Caco-2 (cell line): ENCODE measurements around the gene PCSK9. TPM values are rescaled to one million over a fixed set of nuclear protein-coding genes. Genes with fewer than 3 reads are reported as not detected.

Experiments used
- Bru-seq: library from RNA; stranded (reverse); fragments of 400-500 nt; gene quantifications from one replicate; lab custom pipeline; 2021; lab: Mats Ljungman, UMichigan
- BruChase-seq, 2 experiments: library from RNA; stranded (reverse); fragments of 400-500 nt; gene quantifications; one replicate each; lab custom pipeline; 2021; lab: Mats Ljungman, UMichigan
- BruUV-seq: library from RNA; stranded (reverse); fragments of 400-500 nt; replicated peaks from 2 replicates; lab custom pipeline; 2021; lab: Mats Ljungman, UMichigan
- CTCF ChIA-PET: fragments of 300-600 bp; sonication (Branson Sonifier 250); formaldehyde crosslinking; loops from one replicate; lab custom pipeline; 2022; ENCODE audit warnings: antibody characterized with exemption; lab: Charles Lee
- POLR2A ChIA-PET: fragments of 300-600 bp; sonication (Branson Sonifier 250); formaldehyde crosslinking; loops from one replicate; lab custom pipeline; 2022; ENCODE audit warnings: antibody characterized with exemption; lab: Charles Lee
- DNase-seq, 2 experiments: peaks; one replicate each; pipeline versions ENCODE4 v3.0.0 to v3.0.0-alpha.2; 2020 to 2022
- H3K27me3 ChIP-seq: replicated peaks from 2 replicates; pipeline ENCODE4 v1.6.0; 2011; ENCODE audit warnings: low read length; ENCODE audit not compliant: control insufficient read depth, insufficient read depth
- H3K36me3 ChIP-seq: 2 replicates; pipeline ENCODE4 v1.5.1; 2011; ENCODE audit warnings: low read length; ENCODE audit not compliant: control insufficient read depth, insufficient read depth
- H3K4me1 ChIP-seq: fragments of 250-450 bp; sonication (Bioruptor Pico); 2 replicates; pipeline ENCODE4 v1.5.1; 2020; ENCODE audit warnings: mild to moderate bottlenecking
- H3K4me3 ChIP-seq: 2 replicates; pipeline ENCODE4 v1.5.1; 2011; ENCODE audit warnings: low read depth, mild to moderate bottlenecking, control low read depth, low read length
- H3K9me3 ChIP-seq: fragments of 250-450 bp; sonication (Bioruptor Pico); 2 replicates; pipeline ENCODE4 v1.5.1; 2020; ENCODE audit warnings: mild to moderate bottlenecking, moderate library complexity
- H3K27ac Mint-ChIP-seq: one replicate; pipeline ENCODE4 v1.8.0; 2022; ENCODE audit warnings: mixed read lengths; ENCODE audit not compliant: unreplicated experiment
- H3K27me3 Mint-ChIP-seq: one replicate; pipeline ENCODE4 v1.8.0; 2022; ENCODE audit warnings: mixed read lengths; ENCODE audit not compliant: insufficient read depth, unreplicated experiment
- H3K36me3 Mint-ChIP-seq: one replicate; pipeline ENCODE4 v1.8.0; 2022; ENCODE audit warnings: mild to moderate bottlenecking, mixed read lengths; ENCODE audit not compliant: insufficient read depth, unreplicated experiment
- H3K4me1 Mint-ChIP-seq: one replicate; pipeline ENCODE4 v1.8.0; 2022; ENCODE audit warnings: low read depth, mixed read lengths; ENCODE audit not compliant: unreplicated experiment
- H3K4me3 Mint-ChIP-seq: one replicate; pipeline ENCODE4 v1.8.0; 2022; ENCODE audit warnings: mild to moderate bottlenecking, moderate library complexity, mixed read lengths; ENCODE audit not compliant: unreplicated experiment
- H3K9me3 Mint-ChIP-seq: one replicate; pipeline ENCODE4 v1.8.0; 2022; ENCODE audit warnings: mixed read lengths; ENCODE audit not compliant: unreplicated experiment
- intact Hi-C: fragments of 100-400 bp; cut with micrococcal nuclease; formaldehyde crosslinking; loops from one replicate; pipeline ENCODE4 v1.10.0; 2022; ENCODE audit not compliant: unreplicated experiment
- long read RNA-seq: library from polyadenylated mRNA; stranded (forward); transcript quantifications from one replicate; pipeline ENCODE4 v2.0.0, GENCODE V29; 2022
- total RNA-seq: library from RNA; stranded (reverse); gene quantifications from 2 replicates; pipeline ENCODE4 v1.2.3, GENCODE V29; 2022
- TF ChIP-seq, protein P1 (sequence below), 2 experiments: fragments of 200-600 bp in 1 of 2; IDR thresholded peaks; 1 replicate in 1 of 2; 2 replicates in 1 of 2; pipeline versions ENCODE4 v1.5.1 to v1.8.0; 2011 to 2022; ENCODE audit warnings: antibody characterized with exemption in 1 of 2, control low read depth in 1 of 2, inconsistent platforms in 1 of 2, low read depth in 1 of 2, low read length in 1 of 2, mild to moderate bottlenecking in 1 of 2, moderate library complexity in 1 of 2; ENCODE audit not compliant: insufficient read depth in 1 of 2, severe bottlenecking in 1 of 2, unreplicated experiment in 1 of 2

The PCSK9 gene
- total RNA-seq (29.4 and 31.2 TPM in 2 replicates), Bru-seq, nascent RNA (percentile 68 among the genes with signal in this experiment), BruChase-seq, experiment 1, labeled RNA remaining after a 2-hour chase (percentile 72 among the genes with signal in this experiment), BruChase-seq, experiment 2, labeled RNA remaining after a 6-hour chase (percentile 69 among the genes with signal in this experiment)
- long read RNA-seq, transcript PCSK9-201 (12 exons, 3,637 nt) = major isoform, 17 of 32 reads
- long read RNA-seq, partial matches to known transcripts = 13 of 32 reads
- long read RNA-seq, other reads (novel, unspliced or antisense) = 2 of 32 reads

DNA sequence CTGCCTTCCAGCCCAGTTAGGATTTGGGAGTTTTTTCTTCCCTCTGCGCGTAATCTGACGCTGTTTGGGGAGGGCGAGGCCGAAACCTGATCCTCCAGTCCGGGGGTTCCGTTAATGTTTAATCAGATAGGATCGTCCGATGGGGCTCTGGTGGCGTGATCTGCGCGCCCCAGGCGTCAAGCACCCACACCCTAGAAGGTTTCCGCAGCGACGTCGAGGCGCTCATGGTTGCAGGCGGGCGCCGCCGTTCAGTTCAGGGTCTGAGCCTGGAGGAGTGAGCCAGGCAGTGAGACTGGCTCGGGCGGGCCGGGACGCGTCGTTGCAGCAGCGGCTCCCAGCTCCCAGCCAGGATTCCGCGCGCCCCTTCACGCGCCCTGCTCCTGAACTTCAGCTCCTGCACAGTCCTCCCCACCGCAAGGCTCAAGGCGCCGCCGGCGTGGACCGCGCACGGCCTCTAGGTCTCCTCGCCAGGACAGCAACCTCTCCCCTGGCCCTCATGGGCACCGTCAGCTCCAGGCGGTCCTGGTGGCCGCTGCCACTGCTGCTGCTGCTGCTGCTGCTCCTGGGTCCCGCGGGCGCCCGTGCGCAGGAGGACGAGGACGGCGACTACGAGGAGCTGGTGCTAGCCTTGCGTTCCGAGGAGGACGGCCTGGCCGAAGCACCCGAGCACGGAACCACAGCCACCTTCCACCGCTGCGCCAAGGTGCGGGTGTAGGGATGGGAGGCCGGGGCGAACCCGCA, at the start of gene PCSK9:
TSS of gene PCSK9 (plus strand) at position 207 of the 741 bp plus-strand sequence. CDS start at position 497, 290 bp downstream.
- TSS peak; percentile 19 for BruUV-seq
- POLR2A ChIA-PET = no interaction called here
- no peaks in the 10 kb centered on the region for H3K27me3 ChIP-seq
- no peaks in the 10 kb centered on the region for H3K27me3 Mint-ChIP-seq
- H3K4me1 ChIP-seq = peaks cover 9% of the 10 kb centered on the region
- peak within 1 kb of the TSS; percentile 95 for H3K4me3 Mint-ChIP-seq
- TF ChIP-seq, protein P1, sequence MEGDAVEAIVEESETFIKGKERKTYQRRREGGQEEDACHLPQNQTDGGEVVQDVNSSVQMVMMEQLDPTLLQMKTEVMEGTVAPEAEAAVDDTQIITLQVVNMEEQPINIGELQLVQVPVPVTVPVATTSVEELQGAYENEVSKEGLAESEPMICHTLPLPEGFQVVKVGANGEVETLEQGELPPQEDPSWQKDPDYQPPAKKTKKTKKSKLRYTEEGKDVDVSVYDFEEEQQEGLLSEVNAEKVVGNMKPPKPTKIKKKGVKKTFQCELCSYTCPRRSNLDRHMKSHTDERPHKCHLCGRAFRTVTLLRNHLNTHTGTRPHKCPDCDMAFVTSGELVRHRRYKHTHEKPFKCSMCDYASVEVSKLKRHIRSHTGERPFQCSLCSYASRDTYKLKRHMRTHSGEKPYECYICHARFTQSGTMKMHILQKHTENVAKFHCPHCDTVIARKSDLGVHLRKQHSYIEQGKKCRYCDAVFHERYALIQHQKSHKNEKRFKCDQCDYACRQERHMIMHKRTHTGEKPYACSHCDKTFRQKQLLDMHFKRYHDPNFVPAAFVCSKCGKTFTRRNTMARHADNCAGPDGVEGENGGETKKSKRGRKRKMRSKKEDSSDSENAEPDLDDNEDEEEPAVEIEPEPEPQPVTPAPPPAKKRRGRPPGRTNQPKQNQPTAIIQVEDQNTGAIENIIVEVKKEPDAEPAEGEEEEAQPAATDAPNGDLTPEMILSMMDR (IDR thresholded peaks at IDR 0.05; ENCODE audit: insufficient read depth in 1 of 2, low read depth in 1 of 2, low read length in 1 of 2, severe bottlenecking in 1 of 2, unreplicated experiment in 1 of 2) = no peak
- peaks cover 12% of the 10 kb centered on the region for H3K36me3 Mint-ChIP-seq
- peaks cover 13% of the 10 kb centered on the region for H3K4me1 Mint-ChIP-seq
- no peaks in the 10 kb centered on the region for H3K9me3 Mint-ChIP-seq
- DNase-seq = peak; percentile 82 to 85
- H3K36me3 ChIP-seq = peaks cover 1% of the 10 kb centered on the region; the same call in 1 of the 2 replicates
- intact Hi-C loops = no loop called here
- peak within 1 kb of the TSS; percentile 72 for H3K27ac Mint-ChIP-seq
- CTCF ChIA-PET = no interaction called here
- peak within 1 kb of the TSS; percentile 96 for H3K4me3 ChIP-seq
- no peaks in the 10 kb centered on the region for H3K9me3 ChIP-seq

DNA sequence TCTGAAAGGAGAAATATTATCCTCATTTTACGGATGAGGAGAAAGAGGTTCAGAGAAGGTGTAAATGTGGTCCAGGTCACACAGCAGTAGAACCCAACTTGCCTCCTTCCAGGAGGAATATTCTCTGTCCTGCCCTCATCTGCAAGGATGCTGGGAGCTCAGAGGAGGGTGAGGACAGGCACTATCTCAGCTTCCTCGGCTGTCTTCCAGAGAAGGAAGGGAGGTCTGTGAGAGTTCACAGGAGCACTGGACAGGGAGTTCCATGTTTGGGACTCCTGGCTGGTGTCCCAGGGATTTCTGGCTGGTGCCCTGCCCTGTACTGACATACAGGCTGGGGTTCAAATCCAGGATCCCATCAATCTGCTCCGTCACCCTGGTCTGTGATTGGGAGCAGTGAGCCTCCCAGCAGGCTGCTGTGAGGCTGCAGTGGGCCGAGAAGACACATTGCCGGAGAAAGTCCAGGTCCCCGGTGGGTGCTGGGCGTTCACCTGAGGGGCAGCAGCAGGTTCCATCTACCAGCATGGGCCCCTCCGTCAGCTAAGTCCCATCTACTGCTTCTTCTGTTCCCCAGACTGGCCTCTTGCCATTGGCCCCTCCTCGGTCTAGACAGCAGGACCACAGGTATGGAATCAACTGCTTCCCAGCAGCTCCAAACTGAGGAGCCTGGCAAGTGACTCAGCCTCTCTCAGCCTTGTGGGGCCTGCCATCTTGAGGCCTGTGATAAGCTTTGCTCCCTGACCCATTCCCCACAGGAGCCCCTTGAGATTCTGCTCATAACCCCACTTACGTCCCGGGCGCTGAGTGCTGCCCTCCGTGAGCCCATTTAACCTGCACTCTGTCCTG, 49.2 kb upstream of the PCSK9 start:
- Mint-ChIP-seq H3K9me3 (no peaks in the 10 kb centered on the region), H3K27me3 (no peaks in the 10 kb centered on the region), H3K36me3 (no peaks in the 10 kb centered on the region), H3K4me1 (no peaks in the 10 kb centered on the region), H3K27ac (no peak overlapping the region), H3K4me3 (no peak overlapping the region)
- no peak for DNase-seq
- ChIA-PET CTCF (interaction anchor here (0.6 to 0.7 kb wide), 3 partner anchors 8 to 39 kb away, joined by 3 to 5 read pairs (median 3); partner anchors contain the start of gene BSND), POLR2A (no interaction called here)
- Histone ChIP-seq H3K4me1 (no peaks in the 10 kb centered on the region), H3K27me3 (no peaks in the 10 kb centered on the region), H3K36me3 (no peaks in the 10 kb centered on the region), H3K4me3 (no peak overlapping the region), H3K9me3 (no peaks in the 10 kb centered on the region)
- intact Hi-C loops = loop anchor here (1.0 kb wide), 1 partner anchor 13 kb away; no protein-coding TSS in a partner anchor
- TF ChIP-seq, protein P1 (IDR thresholded peaks at IDR 0.05; ENCODE audit: insufficient read depth in 1 of 2, low read depth in 1 of 2, low read length in 1 of 2, severe bottlenecking in 1 of 2, unreplicated experiment in 1 of 2) = no peak
- BruUV-seq = no TSS peak
